ENCODE results near the gene OPN1SW. TPM values are rescaled to one million over a fixed set of nuclear protein-coding genes. Genes with fewer than 3 reads are reported as not detected.

The OPN1SW gene
- total and polyA plus RNA-seq, 12 donors: not detected

GRCh38 chr7:128738570-128739047, 37.0 kb downstream of the OPN1SW start:
- H3K27me3 ChIP-seq: no peaks in the 10 kb centered on the region
- intact Hi-C loops (cut with DNase I): no loop called here

GRCh38 chr7:128737867-128738385, 37.7 kb downstream of the OPN1SW start:
- WGBS, 4 donors: 14 to 26% (median 25%) methylated on average over 1 of the region's 1 CpG
- Histone ChIP-seq H3K4me3 (no peak overlapping the region), H3K27ac (peak overlapping the region in 1 of 5 donors; percentile 93)

More at GRCh38 chr7:128738570-128739047, 37.0 kb downstream of the OPN1SW start:
- Histone ChIP-seq H3K36me3 (replicated peaks in 1 of 2) (no peaks in the 10 kb centered on the region), H3K4me3 (peak overlapping the region in 2 of 4 donors; percentile 86 to 92), H3K4me1 (replicated peaks in 1 of 2) (peaks cover 19 to 31% of the 10 kb centered on the region in 2 donors), H3K27ac (peak overlapping the region; percentile 71 to 97 (median 93)), H3K9me3 (replicated peaks in 1 of 3) (no peaks in the 10 kb centered on the region)
- no peak for TF ChIP-seq POLR2A (IDR thresholded peaks at IDR 0.05)
- no peak for DNase-seq
- WGBS, 4 donors: 1 to 3% (median 2%) methylated on average over 8 of the region's 8 CpGs

GRCh38 chr7:128737441-128737840, 38.2 kb downstream of the OPN1SW start:
- H3K9me3 ChIP-seq (replicated peaks in 1 of 3): no peaks in the 10 kb centered on the region
- peaks cover 19 to 31% of the 10 kb centered on the region in 2 donors for H3K4me1 ChIP-seq (replicated peaks in 1 of 2)
- WGBS, 4 donors: 77 to 96% (median 88%) methylated on average over 4 of the region's 4 CpGs
- no peak overlapping the region for H3K4me3 ChIP-seq
- no peak for TF ChIP-seq POLR2A (IDR thresholded peaks at IDR 0.05)
- TF ChIP-seq CTCF (IDR thresholded peaks at IDR 0.05): no peak
- no peak for DNase-seq
- H3K27ac ChIP-seq: no peak overlapping the region
- no peaks in the 10 kb centered on the region for H3K27me3 ChIP-seq
- intact Hi-C loops (cut with DNase I): no loop called here
- H3K36me3 ChIP-seq (replicated peaks in 1 of 2): no peaks in the 10 kb centered on the region

More at GRCh38 chr7:128737867-128738385, 37.7 kb downstream of the OPN1SW start:
- Histone ChIP-seq H3K9me3 (replicated peaks in 1 of 3) (no peaks in the 10 kb centered on the region), H3K4me1 (replicated peaks in 1 of 2) (peaks cover 19 to 31% of the 10 kb centered on the region in 2 donors), H3K27me3 (no peaks in the 10 kb centered on the region), H3K36me3 (replicated peaks in 1 of 2) (no peaks in the 10 kb centered on the region)
- TF ChIP-seq POLR2A (IDR thresholded peaks at IDR 0.05) (no peak), CTCF (IDR thresholded peaks at IDR 0.05) (no peak)
- intact Hi-C loops (cut with DNase I): no loop called here
- no peak for DNase-seq

GRCh38 chr7:128735436-128735835, 40.2 kb downstream of the OPN1SW start:
- WGBS, 4 donors: 76 to 86% (median 82%) methylated on average over 5 of the region's 5 CpGs
- peak in 1 of 7 donors; percentile 15 for DNase-seq
- TF ChIP-seq POLR2A (IDR thresholded peaks at IDR 0.05): no peak
- no peak for TF ChIP-seq CTCF (IDR thresholded peaks at IDR 0.05)
- H3K9me3 ChIP-seq (replicated peaks in 1 of 3): no peaks in the 10 kb centered on the region
- peaks cover 11 to 12% of the 10 kb centered on the region in 2 donors for H3K4me1 ChIP-seq (replicated peaks in 1 of 2)
- no peaks in the 10 kb centered on the region for H3K36me3 ChIP-seq (replicated peaks in 1 of 2)
- H3K4me3 ChIP-seq: no peak overlapping the region
- H3K27me3 ChIP-seq: no peaks in the 10 kb centered on the region
- no peak overlapping the region for H3K27ac ChIP-seq
- intact Hi-C loops (cut with DNase I): no loop called here

GRCh38 chr7:128734890-128735289, 40.7 kb downstream of the OPN1SW start:
- intact Hi-C loops (cut with DNase I): no loop called here
- 91 to 100% (median 94%) methylated on average over 1 of the region's 1 CpG for whole genome bisulfite sequencing, 4 donors
- H3K9me3 ChIP-seq (replicated peaks in 1 of 3): no peaks in the 10 kb centered on the region
- H3K4me1 ChIP-seq (replicated peaks in 1 of 2): peaks cover 5 to 6% of the 10 kb centered on the region in 2 donors
- H3K36me3 ChIP-seq (replicated peaks in 1 of 2): no peaks in the 10 kb centered on the region
- TF ChIP-seq POLR2A (IDR thresholded peaks at IDR 0.05): no peak
- no peak for TF ChIP-seq CTCF (IDR thresholded peaks at IDR 0.05)
- no peak overlapping the region for H3K27ac ChIP-seq
- no peaks in the 10 kb centered on the region for H3K27me3 ChIP-seq
- no peak for DNase-seq
- H3K4me3 ChIP-seq: no peak overlapping the region
